Chondrocyte (in vitro differentiated cells): Measurements from ENCODE around the gene IGFLR1. TPM values are rescaled to one million over a fixed set of nuclear protein-coding genes. Genes with fewer than 3 reads are reported as not detected.

Experiments
- DNase-seq: peaks from one replicate; pipeline ENCODE4 v3.0.0; 2021; ENCODE audit warnings: mixed read lengths, low spot score
- H3K27ac Mint-ChIP-seq: one replicate; pipeline ENCODE4 v1.8.0; 2021; ENCODE audit warnings: mild to moderate bottlenecking, moderate library complexity, mixed read lengths; ENCODE audit not compliant: unreplicated experiment
- H3K27me3 Mint-ChIP-seq: 2 replicates; pipeline ENCODE4 v1.8.0; 2021; ENCODE audit warnings: low read depth, mixed read lengths
- H3K36me3 Mint-ChIP-seq: 2 replicates; pipeline ENCODE4 v1.8.0; 2021; ENCODE audit warnings: low read depth, mixed read lengths
- H3K4me1 Mint-ChIP-seq: 2 replicates; pipeline ENCODE4 v1.8.0; 2021; ENCODE audit warnings: low read depth, mild to moderate bottlenecking, mixed read lengths
- H3K4me3 Mint-ChIP-seq: one replicate; pipeline ENCODE4 v1.8.0; 2021; ENCODE audit warnings: mild to moderate bottlenecking, moderate library complexity, mixed read lengths; ENCODE audit not compliant: unreplicated experiment
- H3K9me3 Mint-ChIP-seq: 2 replicates; pipeline ENCODE4 v1.8.0; 2021; ENCODE audit warnings: low read depth, mixed read lengths
- CTCF ChIP-seq: fragments of 200-600 bp; sonication (generic); IDR thresholded peaks from 2 replicates; pipeline ENCODE4 v1.5.0; 2021; ENCODE audit warnings: antibody characterized with exemption, mild to moderate bottlenecking, moderate library complexity
- total RNA-seq: library from RNA; stranded (reverse); gene quantifications from 3 replicates; pipeline ENCODE4 v1.2.1, GENCODE V29; 2021

Gene IGFLR1
- total RNA-seq, 1 donor from 2014 or later, result 0.99 TPM

- no peak for TF ChIP-seq CTCF
- no peak overlapping the region for H3K27ac Mint-ChIP-seq
- H3K27me3 Mint-ChIP-seq, result no peaks in the 10 kb centered on the region
- no peaks in the 10 kb centered on the region for H3K9me3 Mint-ChIP-seq
- DNase-seq, result peak; percentile 87
- H3K4me1 Mint-ChIP-seq, result peaks cover 45% of the 10 kb centered on the region
- peaks cover 8% of the 10 kb centered on the region for H3K36me3 Mint-ChIP-seq
- H3K4me3 Mint-ChIP-seq, result no peak overlapping the region
Observed at GRCh38 chr19:35752746-35753350, 10.6 kb upstream of the IGFLR1 start.

GRCh38 chr19:35751839-35752745 lies 9.8 kb upstream of the IGFLR1 start:
- Mint-ChIP-seq H3K36me3 (peaks cover 8% of the 10 kb centered on the region), H3K4me3 (no peak overlapping the region), H3K27ac (no peak overlapping the region), H3K27me3 (no peaks in the 10 kb centered on the region), H3K4me1 (peaks cover 43% of the 10 kb centered on the region), H3K9me3 (no peaks in the 10 kb centered on the region)
- TF ChIP-seq CTCF, result no peak
- peak; percentile 86 for DNase-seq

GRCh38 chr19:35750167-35750566 lies 7.9 kb upstream of the IGFLR1 start:
- Mint-ChIP-seq H3K9me3 (no peaks in the 10 kb centered on the region), H3K4me1 (peaks cover 48% of the 10 kb centered on the region), H3K4me3 (peak overlapping the region; percentile 99), H3K27me3 (no peaks in the 10 kb centered on the region), H3K36me3 (peaks cover 5% of the 10 kb centered on the region), H3K27ac (peak overlapping the region; percentile 54)
- no peak for DNase-seq
- TF ChIP-seq CTCF, result no peak

- Mint-ChIP-seq H3K9me3 (no peaks in the 10 kb centered on the region), H3K27me3 (no peaks in the 10 kb centered on the region), H3K4me3 (peak within 1 kb of the TSS; percentile 99)
Observed at GRCh38 chr19:35748106-35749020, 6.1 kb upstream of the IGFLR1 start, which contains the start of gene LIN37. LIN37 (plus strand) TSS chr19:35748576; CDS start chr19:35748725, 149 bp downstream.

More at GRCh38 chr19:35748106-35749020, 6.1 kb upstream of the IGFLR1 start, which contains the start of gene LIN37:
- Mint-ChIP-seq H3K36me3 (no peaks in the 10 kb centered on the region), H3K4me1 (peaks cover 55% of the 10 kb centered on the region), H3K27ac (peak within 1 kb of the TSS; percentile 92)
- no peak for TF ChIP-seq CTCF
- DNase-seq, result peak; percentile 98
